Thoracic aorta (tissue), 2 donors: Measurements from ENCODE around the gene CRB2. TPM values are rescaled to one million over a fixed set of nuclear protein-coding genes. Genes with fewer than 3 reads are reported as not detected.

Experiments used
- ATAC-seq: fragments of 150-250 bp; one replicate; pipeline ENCODE4 v1.8.0; 2017; ENCODE audit warnings: low read depth; ENCODE audit not compliant: insufficient number of reproducible peaks, low FRiP score
- DNase-seq: peaks from one replicate; pipeline ENCODE4 v3.0.0-alpha.2; 2020; ENCODE audit warnings: low spot score
- H3K27ac ChIP-seq, 2 donors: fragments of 200-600 bp; sonication (generic); 1 replicate in 1 of 2; 2 replicates in 1 of 2; pipeline ENCODE4 v1.5.1; 2016; ENCODE audit warnings: mild to moderate bottlenecking in 2 of 2, moderate library complexity in 2 of 2
- H3K27me3 ChIP-seq: fragments of 200-600 bp; sonication (generic); replicated peaks from 2 replicates; pipeline ENCODE4 v1.6.0; 2016; ENCODE audit warnings: mild to moderate bottlenecking; ENCODE audit not compliant: insufficient read depth
- H3K36me3 ChIP-seq: fragments of 200-600 bp; sonication (generic); one replicate; pipeline ENCODE4 v1.5.1; 2016
- H3K4me1 ChIP-seq, 2 donors: fragments of 200-600 bp; sonication (generic); 1 replicate in 1 of 2; 2 replicates in 1 of 2; pipeline versions ENCODE4 v1.5.1 to v1.6.0; 2016; ENCODE audit warnings: low read depth in 2 of 2, mild to moderate bottlenecking in 1 of 2; ENCODE audit not compliant: control insufficient read depth in 1 of 2
- H3K4me3 ChIP-seq: fragments of 200-600 bp; sonication (generic); 2 replicates; pipeline ENCODE4 v1.5.1; 2016; ENCODE audit warnings: mild to moderate bottlenecking
- H3K9me3 ChIP-seq: fragments of 200-600 bp; sonication (generic); 2 replicates; pipeline ENCODE4 v1.5.1; 2016
- CTCF ChIP-seq: fragments of 200-600 bp; sonication (generic); IDR thresholded peaks from one replicate; pipeline ENCODE4 v1.5.1; 2019; ENCODE audit warnings: antibody characterized with exemption
- total RNA-seq, 2 donors: library from RNA; depleted of rRNA; stranded (reverse); fragments of >200 nt; gene quantifications; one replicate each; pipeline versions ENCODE4 v1.1.0 to v1.2.3, GENCODE V29; 2016

CRB2 gene
- total RNA-seq, 2 donors from 2014 or later: not detected

- no peaks in the 10 kb centered on the region for H3K36me3 ChIP-seq
- no peaks in the 10 kb centered on the region for H3K9me3 ChIP-seq
- H3K4me3 ChIP-seq: no peak overlapping the region
- peaks cover 0 to 6% of the 10 kb centered on the region in 2 donors for H3K4me1 ChIP-seq
- no peak for DNase-seq
- TF ChIP-seq CTCF: no peak
- no peak overlapping the region for H3K27ac ChIP-seq
- no peak for ATAC-seq
- H3K27me3 ChIP-seq: no peaks in the 10 kb centered on the region
These were observed 2.3 kb downstream of the CRB2 start for GRCh38 chr9:123358181-123358905.

GRCh38 chr9:123359106-123359505 lies 3.1 kb downstream of the CRB2 start:
- H3K4me3 ChIP-seq: no peak overlapping the region
- H3K27me3 ChIP-seq: no peaks in the 10 kb centered on the region
- no peaks in the 10 kb centered on the region for H3K36me3 ChIP-seq
- ATAC-seq (no peak), DNase-seq (no peak)
- H3K9me3 ChIP-seq: no peaks in the 10 kb centered on the region
- peaks cover 0 to 3% of the 10 kb centered on the region in 2 donors for H3K4me1 ChIP-seq
- TF ChIP-seq CTCF: no peak
- no peak overlapping the region for H3K27ac ChIP-seq

- TF ChIP-seq CTCF: no peak
- H3K27ac ChIP-seq: no peak overlapping the region
These were observed 3.5 kb downstream of the CRB2 start for GRCh38 chr9:123359546-123359945.

GRCh38 chr9:123360161-123361085 lies 4.4 kb downstream of the CRB2 start:
- DNase-seq (no peak), ATAC-seq (no peak)
- H3K27me3 ChIP-seq: no peaks in the 10 kb centered on the region
- no peaks in the 10 kb centered on the region for H3K36me3 ChIP-seq
- no peaks in the 10 kb centered on the region for H3K9me3 ChIP-seq
- H3K27ac ChIP-seq: no peak overlapping the region
- H3K4me3 ChIP-seq: no peak overlapping the region
- H3K4me1 ChIP-seq: no peaks in the 10 kb centered on the region
- TF ChIP-seq CTCF: no peak

More at GRCh38 chr9:123359546-123359945, 3.5 kb downstream of the CRB2 start:
- Histone ChIP-seq H3K4me1 (no peaks in the 10 kb centered on the region), H3K27me3 (no peaks in the 10 kb centered on the region), H3K9me3 (no peaks in the 10 kb centered on the region), H3K4me3 (no peak overlapping the region), H3K36me3 (no peaks in the 10 kb centered on the region)
- no peak for DNase-seq
- no peak for ATAC-seq

GRCh38 chr9:123361086-123361730 lies 5.2 kb downstream of the CRB2 start:
- DNase-seq (no peak), ATAC-seq (no peak)
- no peaks in the 10 kb centered on the region for H3K27me3 ChIP-seq
- H3K36me3 ChIP-seq: no peaks in the 10 kb centered on the region
- no peaks in the 10 kb centered on the region for H3K9me3 ChIP-seq
- TF ChIP-seq CTCF: no peak
- no peak overlapping the region for H3K4me3 ChIP-seq
- H3K4me1 ChIP-seq: no peaks in the 10 kb centered on the region
- H3K27ac ChIP-seq: no peak overlapping the region
